Gastroesophageal sphincter (tissue), 3 donors: ENCODE data around the gene B3GNT5.

Source experiments
- POLR2A ChIP-seq, 2 donors: fragments of 450-650 bp; IDR thresholded peaks; one replicate each; pipeline ENCODE4 v1.6.1; 2017; ENCODE audit warnings: antibody characterized with exemption in 2 of 2, mild to moderate bottlenecking in 2 of 2, moderate library complexity in 1 of 2
- TF ChIP-seq, protein P1 (sequence below), 4 experiments: fragments of 200-600 bp in 2 of 4; fragments of 450-650 bp in 2 of 4; sonication (generic) in 1 of 4; IDR thresholded peaks; one replicate each; pipeline ENCODE4 v1.5.1; 2017 to 2019; ENCODE audit warnings: antibody characterized with exemption in 4 of 4, mild to moderate bottlenecking in 2 of 4, moderate library complexity in 2 of 4

DNA sequence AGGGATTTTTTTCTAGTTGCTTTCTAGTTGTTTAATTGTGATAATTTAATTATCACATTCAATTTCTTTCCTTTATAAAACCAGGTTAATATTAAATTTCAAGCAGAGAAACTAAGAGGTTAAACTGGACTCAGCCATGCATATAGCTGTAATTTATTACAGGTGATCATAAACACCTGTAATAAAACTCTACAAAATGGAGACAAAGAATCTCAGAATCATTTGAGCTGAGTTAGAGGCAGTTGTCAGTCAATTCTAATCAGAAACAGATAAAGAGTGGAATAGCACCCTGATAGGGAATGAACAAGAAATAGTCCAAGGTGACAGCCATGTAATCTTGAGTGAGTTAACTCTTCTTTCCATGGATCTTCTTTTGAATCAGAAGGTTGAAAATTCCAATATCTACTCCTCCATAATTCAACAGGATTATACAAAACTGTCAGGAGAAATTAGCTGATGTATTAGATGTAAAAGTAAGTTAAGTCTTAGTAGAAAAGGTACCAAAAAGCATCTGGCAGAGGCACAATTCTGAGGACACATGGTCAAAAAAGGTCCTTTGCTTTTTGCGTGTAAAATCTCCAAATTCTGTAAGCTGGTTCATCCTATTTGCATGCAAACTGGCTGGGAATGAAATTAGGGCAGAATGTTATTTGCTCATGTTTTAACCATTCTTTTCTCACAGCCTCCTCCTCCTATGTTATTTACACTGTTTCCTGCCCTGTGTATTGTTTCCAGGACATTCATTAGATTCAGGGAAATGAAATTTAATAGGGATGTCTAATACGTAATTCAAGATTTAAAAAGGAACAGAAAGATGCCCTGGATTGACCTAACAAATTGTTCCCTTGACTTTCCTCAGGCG is 39.4 kb upstream of the B3GNT5 start:
- TF ChIP-seq, protein P1, sequence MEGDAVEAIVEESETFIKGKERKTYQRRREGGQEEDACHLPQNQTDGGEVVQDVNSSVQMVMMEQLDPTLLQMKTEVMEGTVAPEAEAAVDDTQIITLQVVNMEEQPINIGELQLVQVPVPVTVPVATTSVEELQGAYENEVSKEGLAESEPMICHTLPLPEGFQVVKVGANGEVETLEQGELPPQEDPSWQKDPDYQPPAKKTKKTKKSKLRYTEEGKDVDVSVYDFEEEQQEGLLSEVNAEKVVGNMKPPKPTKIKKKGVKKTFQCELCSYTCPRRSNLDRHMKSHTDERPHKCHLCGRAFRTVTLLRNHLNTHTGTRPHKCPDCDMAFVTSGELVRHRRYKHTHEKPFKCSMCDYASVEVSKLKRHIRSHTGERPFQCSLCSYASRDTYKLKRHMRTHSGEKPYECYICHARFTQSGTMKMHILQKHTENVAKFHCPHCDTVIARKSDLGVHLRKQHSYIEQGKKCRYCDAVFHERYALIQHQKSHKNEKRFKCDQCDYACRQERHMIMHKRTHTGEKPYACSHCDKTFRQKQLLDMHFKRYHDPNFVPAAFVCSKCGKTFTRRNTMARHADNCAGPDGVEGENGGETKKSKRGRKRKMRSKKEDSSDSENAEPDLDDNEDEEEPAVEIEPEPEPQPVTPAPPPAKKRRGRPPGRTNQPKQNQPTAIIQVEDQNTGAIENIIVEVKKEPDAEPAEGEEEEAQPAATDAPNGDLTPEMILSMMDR (IDR thresholded peaks at IDR 0.05) = no peak
- TF ChIP-seq POLR2A (IDR thresholded peaks at IDR 0.05) = no peak
